Right lobe of liver (tissue), 4 donors: ENCODE results near the gene POLR1B.

ENCODE experiments used
- CTCF ChIP-seq, 4 donors: fragments of 200-600 bp in 3 of 4; fragments of 450-650 bp in 1 of 4; IDR thresholded peaks; one replicate each; pipeline versions ENCODE4 v1.5.1 to v1.8.0; 2016 to 2022; ENCODE audit warnings: antibody characterized with exemption in 4 of 4, mild to moderate bottlenecking in 2 of 4
- POLR2A ChIP-seq: fragments of 450-650 bp; IDR thresholded peaks from one replicate; pipeline ENCODE4 v1.6.1; 2017; ENCODE audit warnings: antibody characterized with exemption, mild to moderate bottlenecking
- donor health status: DM: no; HTN: no; CAD: no.
- donor health status: DM: no; HTN: no; CAD: no.
- donor health status: DM: no; HTN: yes; CAD: no.

- TF ChIP-seq CTCF (IDR thresholded peaks at IDR 0.05): no peak
- TF ChIP-seq POLR2A: no peak
These were observed 23.8 kb downstream of the POLR1B start for GRCh38 chr2:112566104-112566503.
